Thyroid gland (tissue), 4 donors: ENCODE results near the gene VAMP5. TPM values are rescaled to one million over a fixed set of nuclear protein-coding genes. Genes with fewer than 3 reads are reported as not detected.
"Not testable (repeated sequence)": the region's sequence is repeated elsewhere in the genome, so short reads cannot be mapped to it uniquely, and the experiment has no call there.

Source experiments
- DNase-seq, 2 donors: peaks; one replicate each; pipeline ENCODE4 v3.0.0-alpha.2; 2019
- H3K27ac ChIP-seq, 3 donors: fragments of 200-600 bp; sonication (generic); 1 replicate in 2 of 3; 2 replicates in 1 of 3; pipeline ENCODE4 v1.5.1; 2016 to 2019; ENCODE audit warnings: mild to moderate bottlenecking in 1 of 3, moderate library complexity in 1 of 3
- H3K27me3 ChIP-seq: fragments of 200-600 bp; sonication (generic); one replicate; pipeline ENCODE4 v1.5.1; 2019
- H3K36me3 ChIP-seq, 2 donors: fragments of 200-600 bp; sonication (generic); one replicate each; pipeline ENCODE4 v1.5.1; 2016 to 2019
- H3K4me1 ChIP-seq, 2 donors: fragments of 200-600 bp; sonication (generic); one replicate each; pipeline ENCODE4 v1.5.1; 2017 to 2019
- H3K4me3 ChIP-seq, 3 donors: fragments of 200-600 bp; sonication (generic); replicated peaks in 1 of 3; 1 replicate in 2 of 3; 2 replicates in 1 of 3; pipeline ENCODE4 v1.5.1; 2016; ENCODE audit warnings: mild to moderate bottlenecking in 1 of 3
- H3K9me3 ChIP-seq: fragments of 200-600 bp; sonication (generic); one replicate; pipeline ENCODE4 v1.5.1; 2017
- POLR2A ChIP-seq, 2 donors: fragments of 450-650 bp; IDR thresholded peaks; one replicate each; pipeline ENCODE4 v1.6.1; 2017; ENCODE audit warnings: antibody characterized with exemption in 2 of 2, mild to moderate bottlenecking in 2 of 2, moderate library complexity in 1 of 2
- WGBS, 2 donors: methylation state at CpG; one replicate each; pipeline ENCODE4 v1.1.5; 2017; 5-methylcytosine and 5-hydroxymethylcytosine counted together
- intact Hi-C: fragments of 100-400 bp; cut with DNase I; formaldehyde crosslinking; loops from one replicate; pipeline ENCODE4 v1.15.1; 2023
- total RNA-seq, 4 donors: library from RNA; depleted of rRNA; stranded (reverse); fragments of >200 nt; gene quantifications; one replicate each; pipeline ENCODE4 v1.2.3, GENCODE V29; 2016
- TF ChIP-seq, protein P1 (sequence below), 6 experiments: fragments of 200-600 bp in 3 of 6; fragments of 450-650 bp in 3 of 6; sonication (generic) in 3 of 6; IDR thresholded peaks; one replicate each; pipeline ENCODE4 v1.5.1; 2016 to 2019; ENCODE audit warnings: antibody characterized with exemption in 6 of 6, mild to moderate bottlenecking in 2 of 6, inconsistent platforms in 1 of 6, moderate library complexity in 1 of 6

The VAMP5 gene
- total RNA-seq, 4 donors from 2014 or later = 13.6 to 41.3 (median 20.7) TPM

DNA sequence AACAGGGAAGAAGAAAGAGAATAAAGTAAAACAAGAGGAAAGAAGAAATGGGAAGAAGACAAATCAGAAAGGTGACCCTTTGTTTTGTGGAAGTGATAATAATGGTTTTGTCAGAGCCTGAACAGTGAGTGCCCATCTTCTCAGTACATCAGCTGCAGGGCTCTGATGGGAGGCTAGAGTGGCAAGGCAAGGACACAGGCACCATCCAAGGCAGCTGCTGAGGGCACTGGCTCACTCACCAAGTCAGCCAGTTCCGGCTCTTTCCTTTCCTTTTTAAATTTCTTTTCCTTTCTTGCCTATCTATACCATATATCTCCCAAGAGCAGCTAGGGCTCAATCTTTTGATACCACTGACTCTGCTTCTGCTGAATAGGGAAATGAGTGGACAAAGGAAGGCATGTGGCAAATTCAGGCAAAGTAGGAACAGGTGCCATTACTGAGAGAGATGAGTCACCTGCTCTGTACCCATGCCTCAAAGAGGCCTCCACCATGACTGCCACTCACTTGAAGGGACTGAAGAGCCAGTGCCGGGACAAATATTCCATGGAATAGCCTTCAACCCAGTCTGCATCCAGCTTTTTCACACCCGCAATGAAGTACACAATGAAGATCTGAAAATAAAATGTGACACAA lies 29.1 kb upstream of the VAMP5 start:
- 94 to 96% methylated on average over 3 of the region's 3 CpGs for WGBS, 2 donors
- no peaks in the 10 kb centered on the region for H3K27me3 ChIP-seq
- TF ChIP-seq POLR2A (IDR thresholded peaks at IDR 0.05) = no peak
- TF ChIP-seq, protein P1, sequence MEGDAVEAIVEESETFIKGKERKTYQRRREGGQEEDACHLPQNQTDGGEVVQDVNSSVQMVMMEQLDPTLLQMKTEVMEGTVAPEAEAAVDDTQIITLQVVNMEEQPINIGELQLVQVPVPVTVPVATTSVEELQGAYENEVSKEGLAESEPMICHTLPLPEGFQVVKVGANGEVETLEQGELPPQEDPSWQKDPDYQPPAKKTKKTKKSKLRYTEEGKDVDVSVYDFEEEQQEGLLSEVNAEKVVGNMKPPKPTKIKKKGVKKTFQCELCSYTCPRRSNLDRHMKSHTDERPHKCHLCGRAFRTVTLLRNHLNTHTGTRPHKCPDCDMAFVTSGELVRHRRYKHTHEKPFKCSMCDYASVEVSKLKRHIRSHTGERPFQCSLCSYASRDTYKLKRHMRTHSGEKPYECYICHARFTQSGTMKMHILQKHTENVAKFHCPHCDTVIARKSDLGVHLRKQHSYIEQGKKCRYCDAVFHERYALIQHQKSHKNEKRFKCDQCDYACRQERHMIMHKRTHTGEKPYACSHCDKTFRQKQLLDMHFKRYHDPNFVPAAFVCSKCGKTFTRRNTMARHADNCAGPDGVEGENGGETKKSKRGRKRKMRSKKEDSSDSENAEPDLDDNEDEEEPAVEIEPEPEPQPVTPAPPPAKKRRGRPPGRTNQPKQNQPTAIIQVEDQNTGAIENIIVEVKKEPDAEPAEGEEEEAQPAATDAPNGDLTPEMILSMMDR (IDR thresholded peaks at IDR 0.05) = no peak
- no peaks in the 10 kb centered on the region for H3K9me3 ChIP-seq
- intact Hi-C loops = loop anchor here (5.0 kb wide), 1 partner anchor 203 kb away; the partner anchor contains the start of genes ELMOD3 and RETSAT
- H3K4me1 ChIP-seq = peaks cover 3 to 7% of the 10 kb centered on the region in 2 donors
- H3K27ac ChIP-seq = no peak overlapping the region
- peaks cover 24 to 27% of the 10 kb centered on the region in 2 donors for H3K36me3 ChIP-seq
- DNase-seq = no peak
- no peak overlapping the region for H3K4me3 ChIP-seq

DNA sequence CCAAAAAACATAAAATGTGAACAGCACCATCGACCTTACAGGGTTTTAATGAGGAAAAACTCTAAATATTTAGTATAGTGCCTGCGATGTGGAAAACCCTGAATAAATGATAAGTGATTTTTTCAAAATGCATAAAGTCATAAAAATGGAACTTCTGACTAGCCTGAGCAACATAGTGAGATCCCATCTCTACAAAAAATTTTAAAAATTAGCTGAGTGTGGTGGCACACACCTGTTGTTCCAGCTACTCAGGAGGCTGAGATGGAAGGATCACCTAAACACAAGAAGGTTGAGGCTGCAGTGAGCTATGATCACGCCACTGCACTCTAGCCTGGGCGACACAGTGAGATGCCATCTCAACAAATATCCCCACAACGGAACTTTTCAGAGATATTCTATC lies 27.1 kb upstream of the VAMP5 start:
- Histone ChIP-seq H3K27me3 (no peaks in the 10 kb centered on the region), H3K36me3 (peaks cover 10 to 16% of the 10 kb centered on the region in 2 donors), H3K4me3 (no peak overlapping the region), H3K27ac (no peak overlapping the region), H3K9me3 (no peaks in the 10 kb centered on the region), H3K4me1 (peaks cover 3 to 14% of the 10 kb centered on the region in 2 donors)
- TF ChIP-seq POLR2A (IDR thresholded peaks at IDR 0.05) = no peak
- TF ChIP-seq, protein P1 (IDR thresholded peaks at IDR 0.05) = no peak
- no peak for DNase-seq
- intact Hi-C loops = no loop called here
- 91 to 93% methylated on average over 5 of the region's 5 CpGs for WGBS, 2 donors

DNA sequence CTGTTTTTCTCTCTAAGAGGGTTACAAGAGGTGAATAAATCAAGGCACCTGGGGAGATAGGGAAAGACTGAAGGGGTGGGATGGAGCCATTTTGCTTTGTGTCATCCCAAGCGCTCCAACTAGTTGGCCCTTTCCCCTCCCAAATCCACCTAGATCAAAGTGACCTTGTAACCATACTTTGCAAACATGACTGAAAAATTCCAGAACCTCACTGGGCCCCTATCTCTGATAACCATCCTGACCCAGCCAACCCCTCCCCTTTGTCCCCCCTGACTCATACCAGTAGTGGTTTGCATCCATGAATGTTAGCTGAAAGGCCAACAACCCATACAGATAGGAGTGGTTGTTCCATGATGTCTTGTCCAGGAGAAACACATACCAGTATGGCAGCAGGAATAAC lies 26.1 kb upstream of the VAMP5 start:
- 100% methylated on average over 1 of the region's 1 CpG for WGBS, 2 donors
- H3K4me1 ChIP-seq = peaks cover 5 to 17% of the 10 kb centered on the region in 2 donors
- no peak overlapping the region for H3K4me3 ChIP-seq
- H3K27me3 ChIP-seq = no peaks in the 10 kb centered on the region
- intact Hi-C loops = no loop called here
- no peaks in the 10 kb centered on the region for H3K9me3 ChIP-seq
- TF ChIP-seq, protein P1 (IDR thresholded peaks at IDR 0.05) = no peak
- TF ChIP-seq POLR2A (IDR thresholded peaks at IDR 0.05) = no peak
- no peak for DNase-seq
- no peak overlapping the region for H3K27ac ChIP-seq
- peaks cover 4 to 16% of the 10 kb centered on the region in 2 donors for H3K36me3 ChIP-seq

DNA sequence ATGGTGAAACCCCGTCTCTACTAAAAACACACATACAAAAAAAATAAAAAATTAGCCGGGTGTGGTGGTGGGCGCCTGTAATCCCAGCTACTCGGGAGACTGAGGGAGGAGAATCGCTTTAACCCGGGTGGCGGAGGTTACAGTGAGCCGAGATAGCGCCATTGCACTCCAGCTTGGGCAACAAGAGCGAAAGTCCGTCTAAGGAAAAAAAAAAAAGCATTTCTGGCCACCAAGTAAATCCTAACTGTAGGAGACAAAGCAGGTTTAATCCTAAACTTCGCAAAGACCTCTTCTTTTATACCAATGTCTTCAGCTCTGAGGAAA lies 23.9 kb upstream of the VAMP5 start:
- H3K9me3 ChIP-seq, DNase-seq, H3K36me3 ChIP-seq, intact Hi-C loops, H3K27me3 ChIP-seq: not testable (repeated sequence)
- WGBS, 2 donors = 85% methylated on average over 12 of the region's 12 CpGs
- Histone ChIP-seq H3K4me3 (peak overlapping the region in 1 of 3 donors; percentile 75), H3K4me1 (peaks cover 5 to 17% of the 10 kb centered on the region in 2 donors), H3K27ac (peak overlapping the region in 1 of 3 donors; percentile 94)

DNA sequence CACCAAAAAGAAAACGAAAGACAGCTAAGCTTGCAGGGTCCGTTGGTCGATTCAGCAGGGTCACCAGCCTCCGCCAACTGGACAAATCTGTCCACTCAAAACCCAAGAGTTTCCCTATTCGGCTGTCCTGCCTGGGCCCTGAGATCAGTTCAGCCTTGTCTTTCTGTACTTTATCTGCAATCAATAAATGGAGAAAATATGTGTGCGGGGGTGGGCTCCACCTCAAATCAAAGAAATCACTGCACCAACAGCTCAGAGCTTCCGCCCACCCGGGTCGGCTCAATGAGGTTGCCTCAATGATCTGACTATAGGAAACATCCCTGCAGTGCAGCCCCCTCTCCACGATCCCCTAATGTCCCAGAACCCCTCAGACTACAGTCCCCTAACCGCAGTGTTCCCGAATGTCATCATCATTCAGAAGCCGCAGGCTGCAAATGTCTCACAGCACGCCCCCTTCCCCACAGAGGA lies 23.4 kb upstream of the VAMP5 start:
- H3K27me3 ChIP-seq = no peaks in the 10 kb centered on the region
- intact Hi-C loops = no loop called here
- no peaks in the 10 kb centered on the region for H3K9me3 ChIP-seq
- TF ChIP-seq, protein P1 (IDR thresholded peaks at IDR 0.05) = no peak
- no peak for TF ChIP-seq POLR2A (IDR thresholded peaks at IDR 0.05)
- peak overlapping the region; percentile 43 to 94 (median 62) for H3K27ac ChIP-seq
- peaks cover 0 to 2% of the 10 kb centered on the region in 2 donors for H3K36me3 ChIP-seq
- WGBS, 2 donors = 3 to 7% methylated on average over 5 to 14 of the region's 14 CpGs
- H3K4me1 ChIP-seq = peaks cover 5 to 17% of the 10 kb centered on the region in 2 donors
- DNase-seq = no peak
- H3K4me3 ChIP-seq = peak overlapping the region; percentile 75 to 87 (median 80)
